ENCODE results near the gene MYMK. TPM values are rescaled to one million over a fixed set of nuclear protein-coding genes. Genes with fewer than 3 reads are reported as not detected.
A peak's percentile ranks its signal among the peaks of the same experiment; 100 is the strongest.

MYMK gene
- total and polyA plus RNA-seq, 5 experiments from 2014 or later = not detected

DNA sequence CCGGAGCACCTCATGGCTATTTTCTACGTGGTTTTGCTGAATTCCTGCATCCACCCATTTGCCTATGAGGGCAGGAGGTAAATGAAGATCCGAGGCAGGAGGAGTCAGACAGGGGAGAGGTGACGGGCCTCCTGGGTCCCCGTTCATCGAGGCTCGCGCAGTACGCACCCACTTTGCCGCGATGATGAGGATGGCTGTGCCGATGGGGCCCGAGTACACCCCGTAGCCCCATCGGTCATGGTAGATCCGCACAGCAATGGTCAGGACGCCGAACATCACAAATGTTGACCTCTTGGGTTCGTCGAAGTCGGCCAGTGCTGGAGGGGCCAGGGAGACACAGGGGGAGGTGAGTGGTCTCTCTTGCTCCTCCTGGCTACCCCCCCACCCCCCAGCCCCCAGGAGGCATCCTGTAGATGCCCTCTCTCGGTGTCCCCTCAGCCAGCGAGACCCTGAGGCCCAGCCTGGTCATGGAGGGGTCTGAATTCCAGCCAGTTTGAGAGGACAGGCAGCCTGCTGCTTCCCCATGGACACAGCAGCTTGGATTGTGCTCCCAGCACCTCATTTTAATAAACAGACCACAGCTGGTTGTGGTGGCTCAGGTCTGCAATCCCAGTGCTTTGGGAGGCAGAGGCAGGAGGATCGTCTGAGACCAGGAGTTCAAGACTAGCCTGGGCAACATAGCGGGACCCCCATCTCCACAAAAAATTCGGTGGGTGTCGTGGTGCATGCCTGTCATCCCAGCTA lies 5.9 kb downstream of the MYMK start:
- POLR2A ChIA-PET = no interaction called here
- no peak for ATAC-seq
- Mint-ChIP-seq H3K27ac (no peak overlapping the region), H3K4me3 (no peak overlapping the region), H3K36me3 (no peaks in the 10 kb centered on the region), H3K4me1 (peaks cover 0 to 7% (median 0%) of the 10 kb centered on the region in 4 donors), H3K9me3 (no peaks in the 10 kb centered on the region), H3K27me3 (no peaks in the 10 kb centered on the region)
- DNase-seq = no peak

DNA sequence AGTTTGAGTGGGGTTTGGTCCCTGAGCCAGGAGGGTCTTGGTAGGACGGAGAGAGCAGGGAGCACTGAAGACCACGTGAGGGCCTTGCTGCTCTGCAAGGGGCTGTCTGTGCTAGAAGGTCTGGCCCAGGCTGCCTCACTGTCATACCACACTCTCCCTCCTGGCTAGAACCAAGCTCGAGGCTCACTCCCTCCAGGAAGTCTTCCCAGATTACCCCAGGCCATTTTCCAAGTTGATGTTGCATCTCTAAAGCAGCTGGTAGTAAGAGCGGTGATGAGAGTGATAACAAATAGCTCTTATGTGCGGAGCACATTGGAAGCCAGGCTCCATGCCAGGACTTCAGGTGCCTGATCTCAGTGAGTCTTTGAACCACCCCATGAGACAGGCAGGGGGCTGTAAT lies 6.6 kb downstream of the MYMK start:
- Mint-ChIP-seq H3K27ac (peak overlapping the region in 1 of 10 donors; percentile 11), H3K4me3 (no peak overlapping the region), H3K36me3 (no peaks in the 10 kb centered on the region), H3K9me3 (no peaks in the 10 kb centered on the region), H3K4me1 (peaks cover 0 to 2% (median 0%) of the 10 kb centered on the region in 4 donors), H3K27me3 (no peaks in the 10 kb centered on the region)
- POLR2A ChIA-PET = no interaction called here
- DNase-seq (no peak), ATAC-seq (no peak)

DNA sequence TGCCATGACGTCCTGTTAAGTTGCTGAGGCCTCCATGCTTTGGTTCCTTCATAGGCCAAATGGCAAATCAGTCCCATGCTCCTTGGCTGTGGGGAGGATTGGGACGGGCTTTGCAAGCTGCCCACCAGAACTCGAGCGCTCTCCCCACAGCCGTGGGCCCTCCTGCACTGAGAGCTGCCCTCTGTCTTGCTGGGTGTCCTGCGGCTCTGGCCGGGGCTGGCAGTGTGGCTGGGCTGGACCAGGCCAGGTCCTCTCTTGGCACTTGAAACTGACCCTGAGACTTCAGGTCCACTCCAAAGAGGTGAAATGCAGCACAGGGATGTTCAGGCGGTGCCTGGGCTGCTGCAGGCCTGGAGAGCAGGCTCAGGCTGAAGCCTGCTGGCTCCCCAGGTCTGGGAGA lies 7.0 kb downstream of the MYMK start:
- Mint-ChIP-seq H3K36me3 (no peaks in the 10 kb centered on the region), H3K4me1 (peaks cover 0 to 2% (median 0%) of the 10 kb centered on the region in 4 donors), H3K4me3 (no peak overlapping the region), H3K27ac (no peak overlapping the region), H3K27me3 (no peaks in the 10 kb centered on the region), H3K9me3 (no peaks in the 10 kb centered on the region)
- DNase-seq (no peak), ATAC-seq (no peak)
- POLR2A ChIA-PET = no interaction called here

DNA sequence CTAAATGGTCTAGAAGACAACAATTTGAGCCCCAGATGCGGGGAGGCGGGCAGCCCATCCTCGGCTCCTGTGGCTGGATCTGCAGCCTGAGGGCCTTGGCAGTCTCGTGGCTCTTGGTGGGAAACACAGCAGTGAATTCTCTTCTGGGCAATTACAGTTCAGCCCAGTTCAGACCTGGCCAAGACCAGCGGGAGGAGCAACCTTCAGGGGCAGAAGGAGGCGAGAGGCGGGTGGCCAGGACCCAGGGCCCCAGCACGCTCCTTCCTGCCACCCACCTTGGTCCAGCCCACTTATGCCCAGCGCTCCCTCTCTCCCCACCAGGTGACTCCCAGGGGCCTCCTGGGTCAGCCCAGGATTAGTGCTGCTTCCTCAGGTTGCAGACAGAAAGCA lies 7.8 kb downstream of the MYMK start:
- H3K9me3 Mint-ChIP-seq = no peaks in the 10 kb centered on the region
- H3K36me3 Mint-ChIP-seq = no peaks in the 10 kb centered on the region
- H3K4me1 Mint-ChIP-seq = no peaks in the 10 kb centered on the region
- no peaks in the 10 kb centered on the region for H3K27me3 Mint-ChIP-seq
- H3K27ac Mint-ChIP-seq = no peak overlapping the region
- no peak for ATAC-seq
- POLR2A ChIA-PET = no interaction called here
- H3K4me3 Mint-ChIP-seq = no peak overlapping the region
- DNase-seq = no peak

DNA sequence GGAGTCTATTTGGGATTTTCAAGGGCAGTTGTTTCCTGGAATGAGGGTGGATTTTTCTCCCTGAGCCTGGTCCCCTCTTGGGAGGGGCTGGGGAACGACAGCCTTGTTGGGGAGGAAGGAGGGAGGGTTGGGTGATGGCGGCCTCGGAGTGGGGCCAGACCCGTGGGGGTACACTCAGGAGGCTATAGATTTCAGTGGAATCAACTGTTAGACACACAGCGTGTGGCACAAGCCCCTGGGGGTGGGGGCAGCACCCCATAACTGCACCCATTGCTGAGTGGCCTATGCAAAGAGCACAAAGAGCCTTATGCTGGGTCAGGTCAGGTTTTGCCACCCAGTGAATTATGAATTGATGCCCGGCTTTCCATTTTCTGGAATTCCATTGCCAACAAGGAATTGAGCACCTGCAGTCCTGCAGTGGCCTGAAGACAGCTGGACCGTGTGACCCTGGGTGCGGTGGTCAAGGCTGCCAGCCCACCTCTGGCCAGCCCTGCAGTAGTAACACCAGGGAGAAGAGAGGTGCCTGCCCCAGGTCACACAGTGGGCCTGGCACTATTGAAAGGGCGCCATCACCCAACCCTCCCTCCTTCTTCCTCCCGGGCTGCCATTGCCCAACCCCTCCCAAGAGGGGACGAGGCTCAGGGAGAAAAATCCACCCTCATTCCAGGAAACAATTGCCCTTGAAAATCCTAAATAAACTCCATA lies 8.4 kb downstream of the MYMK start:
- POLR2A ChIA-PET = no interaction called here
- no peak for ATAC-seq
- Mint-ChIP-seq H3K27me3 (no peaks in the 10 kb centered on the region), H3K9me3 (no peaks in the 10 kb centered on the region), H3K27ac (peak overlapping the region in 1 of 10 donors; percentile 25), H3K4me3 (no peak overlapping the region), H3K36me3 (no peaks in the 10 kb centered on the region), H3K4me1 (no peaks in the 10 kb centered on the region)
- no peak for DNase-seq

DNA sequence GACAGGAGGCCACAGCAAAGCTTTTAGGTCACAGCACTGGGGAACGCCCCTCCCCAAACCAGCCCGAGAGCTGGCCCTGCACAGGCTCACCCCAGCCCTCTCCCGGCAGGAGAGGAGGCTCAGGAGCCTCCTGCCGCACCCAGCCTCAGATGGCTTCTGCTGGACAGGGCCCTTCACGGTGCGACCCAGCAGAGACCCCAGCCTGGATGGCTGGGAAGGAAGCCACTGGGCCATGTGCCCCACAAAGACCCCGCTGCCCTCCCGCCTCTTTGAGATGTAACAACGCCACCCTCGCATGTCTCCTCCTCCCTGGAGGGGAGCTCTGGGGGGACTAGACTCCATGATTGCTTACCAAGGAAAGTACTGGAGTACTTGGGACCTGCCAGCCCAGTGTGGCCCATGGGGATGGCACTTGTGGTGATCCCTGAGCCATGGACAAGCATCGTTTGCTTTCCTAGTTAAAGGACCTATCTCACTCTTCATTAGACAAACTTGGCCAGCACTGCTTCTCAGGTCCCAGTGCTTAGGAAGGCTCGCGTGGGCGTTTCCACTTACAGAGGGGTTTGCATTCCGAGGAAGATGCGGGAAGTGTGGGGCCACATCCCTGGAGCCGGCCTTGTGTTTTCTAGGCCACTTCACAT lies 9.0 kb downstream of the MYMK start:
- Mint-ChIP-seq H3K36me3 (no peaks in the 10 kb centered on the region), H3K27me3 (no peaks in the 10 kb centered on the region), H3K4me3 (no peak overlapping the region), H3K4me1 (peaks cover 0 to 2% (median under 1%) of the 10 kb centered on the region in 4 donors), H3K27ac (peak overlapping the region in 3 of 10 donors; percentile 25 to 63 (median 41)), H3K9me3 (no peaks in the 10 kb centered on the region)
- no peak for ATAC-seq
- POLR2A ChIA-PET = no interaction called here
- no peak for DNase-seq

DNA sequence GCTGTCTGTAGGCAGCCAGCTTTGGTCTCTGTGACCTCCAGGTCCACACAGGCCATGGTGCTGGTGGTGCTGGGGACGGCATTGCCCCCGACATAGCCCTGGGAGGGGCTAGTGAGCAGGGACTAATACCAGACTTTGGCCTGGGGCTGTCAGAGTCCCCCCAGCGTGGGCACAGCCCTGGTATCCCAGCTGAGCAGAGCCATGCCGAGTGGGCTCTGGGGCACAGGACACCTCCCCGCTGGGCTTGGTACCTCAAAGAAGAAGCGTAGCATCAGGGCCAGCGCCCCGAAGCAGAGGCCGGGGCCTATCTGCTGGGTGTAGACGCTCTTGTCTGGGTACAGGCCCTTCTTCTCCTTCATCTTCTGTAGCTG lies 9.5 kb downstream of the MYMK start:
- ATAC-seq = no peak

DNA sequence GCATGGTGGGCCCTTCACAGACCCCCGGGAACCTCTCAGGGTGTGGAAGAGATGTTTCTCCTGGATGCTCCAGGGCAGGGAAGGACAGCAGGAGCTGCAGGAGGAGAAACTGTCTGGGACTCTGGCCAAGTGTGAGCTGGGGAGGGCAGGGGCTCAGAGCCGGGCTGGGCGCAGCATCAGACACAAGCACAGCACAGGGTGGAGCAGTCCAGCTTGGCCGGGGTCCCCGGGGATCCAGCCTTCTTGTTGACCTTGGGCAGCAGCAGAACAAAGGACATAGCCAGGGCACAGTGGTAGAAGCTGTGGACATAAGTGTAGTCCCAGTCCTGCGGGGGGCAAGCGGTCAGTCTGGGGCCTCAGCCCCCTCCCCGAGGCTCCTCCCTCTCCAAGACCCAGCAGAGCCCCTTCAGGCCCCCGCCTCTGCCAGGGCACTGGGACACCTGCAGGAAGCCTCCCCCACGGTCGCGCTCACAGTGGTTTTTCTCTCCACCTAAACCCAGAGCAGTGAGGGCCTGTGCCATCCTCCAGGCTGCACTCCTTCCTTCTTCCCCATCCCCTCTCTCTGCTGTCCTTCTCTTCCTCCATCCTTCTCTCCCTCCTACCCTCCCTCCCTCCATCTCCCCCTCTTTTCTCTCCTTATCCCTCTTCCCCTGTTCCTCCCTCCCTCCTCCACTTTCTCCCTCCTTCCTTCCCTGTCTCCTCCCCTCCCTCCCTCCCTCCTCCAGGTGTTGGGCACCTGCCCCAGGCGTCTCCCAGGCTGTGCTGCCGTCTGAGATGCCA lies 10.1 kb downstream of the MYMK start:
- ATAC-seq (no peak), DNase-seq (no peak)
- Mint-ChIP-seq H3K27me3 (no peaks in the 10 kb centered on the region), H3K36me3 (no peaks in the 10 kb centered on the region), H3K27ac (no peak overlapping the region), H3K4me3 (no peak overlapping the region), H3K4me1 (peaks cover 4 to 12% (median 7%) of the 10 kb centered on the region in 4 donors), H3K9me3 (no peaks in the 10 kb centered on the region)
- POLR2A ChIA-PET = no interaction called here

More for the DNA sequence above, 9.5 kb downstream of the MYMK start:
- Mint-ChIP-seq H3K27me3 (no peaks in the 10 kb centered on the region), H3K9me3 (no peaks in the 10 kb centered on the region), H3K27ac (no peak overlapping the region), H3K4me3 (no peak overlapping the region), H3K4me1 (peaks cover 2 to 7% (median 3%) of the 10 kb centered on the region in 4 donors), H3K36me3 (no peaks in the 10 kb centered on the region)
- no peak for DNase-seq
- POLR2A ChIA-PET = no interaction called here

DNA sequence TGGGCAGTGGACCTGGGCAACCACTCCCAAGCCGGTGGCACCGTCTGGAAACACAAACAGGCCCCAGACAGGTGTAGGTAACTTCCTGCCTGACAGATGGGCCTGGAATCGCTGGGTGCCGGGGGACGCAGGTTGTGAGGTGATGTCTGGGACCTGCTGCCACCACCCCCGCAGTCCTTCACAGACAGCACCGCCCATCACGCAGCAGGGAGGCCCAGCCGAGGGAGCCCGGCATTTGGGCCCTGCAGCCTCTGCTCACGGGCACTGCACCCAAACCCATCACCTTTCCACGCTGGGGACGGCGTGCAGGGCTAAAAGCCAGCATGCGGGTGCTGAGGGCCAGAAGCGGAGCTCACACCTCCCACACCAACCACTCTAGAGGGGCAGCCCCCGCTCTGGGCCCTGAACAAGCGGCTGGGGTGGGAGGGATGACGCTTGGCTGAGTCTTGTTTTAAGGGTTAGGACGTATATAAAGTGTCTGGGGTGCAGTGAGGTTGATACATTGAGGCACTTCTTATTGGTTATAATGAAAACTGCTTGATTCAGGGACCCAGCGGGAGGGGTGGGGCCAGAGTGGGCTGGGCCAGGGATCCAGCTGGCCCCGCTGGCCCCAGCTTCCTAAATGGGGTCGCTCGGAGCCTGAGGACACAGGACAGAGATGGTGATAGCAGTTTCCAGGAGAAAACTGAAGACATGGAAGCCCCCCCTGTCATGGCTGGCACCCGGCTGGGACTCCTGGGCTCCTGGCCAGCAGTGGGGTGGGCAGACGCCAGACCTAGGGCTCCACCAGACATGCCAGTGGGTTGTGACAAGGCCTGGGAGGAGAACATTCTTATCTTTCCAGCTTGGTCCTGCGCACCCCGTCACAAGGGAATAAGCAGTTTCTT lies 11.3 kb downstream of the MYMK start:
- Mint-ChIP-seq H3K9me3 (no peaks in the 10 kb centered on the region), H3K4me3 (no peak overlapping the region), H3K27me3 (no peaks in the 10 kb centered on the region), H3K27ac (no peak overlapping the region), H3K36me3 (no peaks in the 10 kb centered on the region), H3K4me1 (peaks cover 9 to 20% (median 18%) of the 10 kb centered on the region in 4 donors)
- ATAC-seq (no peak), DNase-seq (no peak)
- POLR2A ChIA-PET = no interaction called here

DNA sequence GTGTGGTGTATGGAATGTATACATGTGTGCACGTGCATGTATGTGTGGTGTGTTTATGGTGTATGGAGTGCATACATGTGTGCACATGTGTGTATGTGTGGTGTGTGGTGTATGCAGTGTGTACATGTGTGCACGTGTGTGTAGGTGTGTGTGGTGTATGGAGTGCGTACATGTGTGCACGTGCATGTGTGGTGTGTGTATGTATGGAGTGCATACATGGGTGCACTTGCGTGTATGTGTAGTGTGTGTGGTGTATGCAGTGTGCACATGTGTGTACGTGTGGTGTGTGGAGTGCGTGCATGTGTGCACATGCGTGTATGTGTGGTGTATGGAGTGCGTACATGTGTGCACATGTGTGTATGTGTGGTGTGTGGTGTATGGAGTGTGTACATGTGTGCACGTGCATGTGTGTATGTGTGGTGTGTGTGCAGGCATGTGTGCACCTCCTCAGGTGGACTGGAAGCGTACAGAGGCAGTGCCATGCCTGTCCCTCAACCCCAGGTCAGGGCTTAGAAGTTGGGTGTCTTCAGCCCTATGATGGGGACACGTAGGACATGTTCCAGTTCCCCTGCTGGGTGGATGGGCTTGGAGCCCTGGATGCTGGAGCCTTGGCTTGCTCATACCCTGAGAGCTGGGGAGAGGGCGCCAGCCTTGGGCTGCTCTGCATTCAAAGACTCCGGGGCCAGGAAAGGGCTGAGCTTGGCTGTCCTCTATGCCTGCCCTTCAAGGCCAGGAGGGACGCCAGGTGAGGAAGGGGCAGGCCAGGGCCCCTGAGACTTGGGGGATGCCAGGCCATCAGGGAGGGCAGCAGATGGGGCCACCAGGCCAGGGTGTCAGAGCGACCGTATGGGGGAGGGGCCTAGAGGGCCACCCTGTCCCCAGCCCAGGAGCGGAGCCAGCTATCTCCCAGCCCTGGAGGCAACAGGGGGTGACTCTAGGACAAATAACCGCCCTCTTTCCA lies 12.2 kb downstream of the MYMK start:
- no peaks in the 10 kb centered on the region for H3K36me3 Mint-ChIP-seq
- no peaks in the 10 kb centered on the region for H3K27me3 Mint-ChIP-seq
- ATAC-seq = no peak
- H3K4me3 Mint-ChIP-seq = no peak overlapping the region
- H3K27ac Mint-ChIP-seq = no peak overlapping the region
- POLR2A ChIA-PET = no interaction called here
- H3K4me1 Mint-ChIP-seq = peaks cover 9 to 30% (median 24%) of the 10 kb centered on the region in 4 donors
- H3K9me3 Mint-ChIP-seq = no peaks in the 10 kb centered on the region
- DNase-seq = no peak

DNA sequence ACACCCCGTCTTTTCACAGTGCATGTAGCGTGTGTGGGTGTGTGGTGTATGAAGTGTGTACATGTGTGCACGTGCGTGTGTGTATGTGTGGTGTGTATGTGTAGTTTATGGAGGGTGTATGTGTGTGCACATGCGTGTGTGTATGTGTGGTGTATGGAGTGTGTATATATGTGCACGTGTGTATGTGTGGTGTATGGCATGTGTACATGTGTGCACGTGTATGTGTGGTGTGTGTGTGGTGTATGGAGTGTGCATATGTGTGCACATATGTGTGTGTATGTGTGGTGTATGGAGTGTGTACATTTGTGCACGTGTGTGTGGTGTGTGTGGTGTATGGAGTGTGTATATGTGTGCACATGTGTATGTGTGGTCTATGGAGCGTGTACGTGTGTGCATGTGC lies 13.2 kb downstream of the MYMK start:
- H3K4me3 Mint-ChIP-seq = no peak overlapping the region
- POLR2A ChIA-PET = no interaction called here
- DNase-seq = no peak
- no peaks in the 10 kb centered on the region for H3K36me3 Mint-ChIP-seq
- H3K9me3 Mint-ChIP-seq = no peaks in the 10 kb centered on the region
- H3K27me3 Mint-ChIP-seq = no peaks in the 10 kb centered on the region
- H3K27ac Mint-ChIP-seq = no peak overlapping the region
- ATAC-seq = no peak
- peaks cover 9 to 33% (median 25%) of the 10 kb centered on the region in 4 donors for H3K4me1 Mint-ChIP-seq

All from naive thymus-derived CD8-positive, alpha-beta T cell (primary cell).